Common myeloid progenitor, CD34-positive (primary cell): ENCODE measurements around the gene C6orf120.

Experiments
- CTCF ChIA-PET: fragments of 350-600 bp; sonication (Branson Sonifier 250); formaldehyde crosslinking; loops from one replicate; lab custom pipeline; 2021; ENCODE audit warnings: antibody characterized with exemption; lab: Charles Lee
- POLR2A ChIA-PET: fragments of 350-600 bp; sonication (Branson Sonifier 250); formaldehyde crosslinking; loops from one replicate; lab custom pipeline; 2021; ENCODE audit warnings: antibody characterized with exemption; lab: Charles Lee
- DNase-seq, 3 donors: peaks; one replicate each; pipeline versions ENCODE4 v3.0.0 to v3.0.0-alpha.2; 2013
- H3K27ac ChIP-seq, 2 experiments: 1 replicate in 1 of 2; 2 replicates in 1 of 2; pipeline ENCODE4 v1.7.0; 2013; ENCODE audit warnings: inconsistent platforms in 2 of 2, low read length in 2 of 2, mild to moderate bottlenecking in 2 of 2, low read depth in 1 of 2, moderate library complexity in 1 of 2; ENCODE audit not compliant: severe bottlenecking in 2 of 2, insufficient read depth in 1 of 2, poor library complexity in 1 of 2
- H3K27me3 ChIP-seq, 5 experiments: replicated peaks in 2 of 5; 1 replicate in 3 of 5; 2 replicates in 2 of 5; pipeline versions ENCODE4 v1.6.1 to v1.7.0; 2013; ENCODE audit warnings: low read length in 4 of 5, mild to moderate bottlenecking in 2 of 5, moderate library complexity in 2 of 5, inconsistent platforms in 1 of 5; ENCODE audit not compliant: insufficient read depth in 5 of 5, control insufficient read depth in 4 of 5
- H3K36me3 ChIP-seq, 4 experiments: 1 replicate in 2 of 4; 2 replicates in 2 of 4; pipeline versions ENCODE4 v1.6.1 to v1.7.0; 2013; ENCODE audit warnings: low read length in 3 of 4, control low read depth in 1 of 4, mild to moderate bottlenecking in 1 of 4; ENCODE audit not compliant: control insufficient read depth in 4 of 4, insufficient read depth in 4 of 4
- H3K4me1 ChIP-seq, 4 experiments: 1 replicate in 3 of 4; 2 replicates in 1 of 4; pipeline versions ENCODE4 v1.6.1 to v1.7.1; 2013; ENCODE audit warnings: low read length in 3 of 4, mild to moderate bottlenecking in 3 of 4, control low read depth in 1 of 4, inconsistent platforms in 1 of 4, moderate library complexity in 1 of 4; ENCODE audit not compliant: control insufficient read depth in 4 of 4, insufficient read depth in 4 of 4; ENCODE audit errors: control extremely low read depth in 1 of 4
- H3K4me3 ChIP-seq, 7 experiments: 1 replicate in 4 of 7; 2 replicates in 3 of 7; pipeline versions ENCODE4 v1.5.1 to v1.7.0; 2013; ENCODE audit warnings: mild to moderate bottlenecking in 7 of 7, low read length in 6 of 7, moderate library complexity in 6 of 7, inconsistent platforms in 2 of 7, low read depth in 2 of 7, control low read depth in 1 of 7; ENCODE audit not compliant: insufficient read depth in 4 of 7, control insufficient read depth in 1 of 7; ENCODE audit errors: extremely low read depth in 1 of 7
- H3K9me3 ChIP-seq, 5 experiments: 1 replicate in 4 of 5; 2 replicates in 1 of 5; pipeline versions ENCODE4 v1.6.1 to v1.7.1; 2013; ENCODE audit warnings: low read length in 4 of 5, mild to moderate bottlenecking in 2 of 5, inconsistent platforms in 1 of 5, low read depth in 1 of 5, moderate library complexity in 1 of 5; ENCODE audit not compliant: control insufficient read depth in 4 of 5, insufficient read depth in 2 of 5; ENCODE audit errors: control extremely low read depth in 1 of 5
- WGBS: methylation state at CpG from one replicate; pipeline ENCODE4 v1.1.5; 2013; ENCODE audit not compliant: insufficient coverage; 5-methylcytosine and 5-hydroxymethylcytosine counted together

The C6orf120 gene

DNA sequence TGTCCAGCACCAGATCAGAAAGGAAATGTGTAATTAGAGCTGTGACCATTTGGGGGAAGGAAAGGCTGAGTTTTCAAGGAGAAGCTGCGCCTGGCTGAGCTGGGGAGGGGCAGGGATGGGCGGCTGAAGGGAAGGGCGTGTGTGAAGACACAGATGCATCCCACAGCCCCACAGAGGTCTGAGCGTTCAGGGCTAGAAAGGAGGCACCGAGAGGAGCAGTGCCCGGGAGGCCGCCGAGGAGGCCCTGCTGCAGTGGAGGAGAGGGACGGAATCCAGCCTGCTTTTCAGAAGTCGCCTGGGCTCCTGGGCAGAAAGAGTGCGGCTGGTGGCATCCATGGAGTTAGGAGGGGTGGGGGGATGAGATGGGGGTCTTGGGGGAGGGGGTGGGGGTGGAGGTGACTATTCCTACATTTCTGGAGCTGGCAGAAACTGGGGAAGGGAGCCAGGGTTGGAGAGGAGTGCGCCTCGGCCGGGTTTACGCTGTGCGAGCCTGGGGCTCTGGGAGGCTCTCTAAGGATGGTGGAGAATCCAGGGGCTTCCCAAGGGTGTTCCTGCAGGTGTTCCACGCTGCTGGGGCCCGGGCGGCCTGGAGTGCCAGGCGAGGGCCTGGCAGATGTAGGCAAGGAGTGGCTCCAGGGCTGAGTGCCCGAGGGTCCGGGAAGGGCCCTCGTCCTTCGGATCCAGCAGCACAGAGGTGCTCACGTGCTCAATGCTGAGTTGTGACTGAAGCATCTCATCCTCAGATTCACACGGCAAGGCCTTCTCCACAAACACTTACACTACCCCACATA is 41.9 kb upstream of the C6orf120 start:
- H3K36me3 ChIP-seq, result peaks cover 11 to 69% (median 40%) of the 10 kb centered on the region in 4 experiments
- POLR2A ChIA-PET, result no interaction called here
- CTCF ChIA-PET, result no interaction called here
- peaks cover 0 to 6% (median 3%) of the 10 kb centered on the region in 4 experiments for H3K4me1 ChIP-seq
- DNase-seq, result no peak
- 98% methylated on average over 20 of the region's 26 CpGs for WGBS
- no peaks in the 10 kb centered on the region for H3K9me3 ChIP-seq
- no peaks in the 10 kb centered on the region for H3K27me3 ChIP-seq
- no peak overlapping the region for H3K4me3 ChIP-seq
- H3K27ac ChIP-seq, result no peak overlapping the region

DNA sequence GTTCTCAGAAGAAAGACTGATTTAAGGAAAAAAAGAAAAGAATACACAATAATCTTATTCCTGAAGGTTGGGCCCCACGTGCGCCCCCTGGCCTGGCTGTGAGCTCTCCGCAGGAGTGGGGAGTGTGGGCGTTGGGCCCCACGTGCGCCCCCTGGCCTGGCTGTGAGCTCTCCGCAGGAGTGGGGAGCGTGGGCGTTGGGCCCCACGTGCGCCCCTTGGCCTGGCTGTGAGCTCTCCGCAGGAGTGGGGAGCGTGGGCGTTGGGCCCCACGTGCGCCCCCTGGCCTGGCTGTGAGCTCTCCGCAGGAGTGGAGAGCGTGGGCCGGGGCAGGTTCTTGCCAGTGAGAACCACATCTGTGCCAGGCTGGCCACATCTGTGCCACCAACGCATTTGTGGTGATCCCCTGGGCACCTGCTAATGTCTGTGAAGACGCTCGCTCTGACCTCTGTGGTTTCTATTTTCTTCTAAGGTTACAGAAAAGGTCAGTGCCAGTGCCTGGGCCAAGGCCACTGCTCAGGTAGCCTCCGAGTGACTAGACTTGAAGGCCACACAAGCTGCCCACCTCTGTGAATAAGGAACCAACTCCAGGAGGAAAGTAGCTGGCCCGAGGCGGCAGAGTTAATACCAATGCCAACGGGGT is 41.1 kb upstream of the C6orf120 start:
- ChIA-PET POLR2A (no interaction called here), CTCF (no interaction called here)
- Histone ChIP-seq H3K9me3 (no peaks in the 10 kb centered on the region), H3K36me3 (peaks cover 11 to 72% (median 44%) of the 10 kb centered on the region in 4 experiments), H3K27ac (no peak overlapping the region), H3K27me3 (no peaks in the 10 kb centered on the region), H3K4me1 (no peaks in the 10 kb centered on the region), H3K4me3 (no peak overlapping the region)
- WGBS, result 97% methylated on average over 24 of the region's 26 CpGs
- no peak for DNase-seq

DNA sequence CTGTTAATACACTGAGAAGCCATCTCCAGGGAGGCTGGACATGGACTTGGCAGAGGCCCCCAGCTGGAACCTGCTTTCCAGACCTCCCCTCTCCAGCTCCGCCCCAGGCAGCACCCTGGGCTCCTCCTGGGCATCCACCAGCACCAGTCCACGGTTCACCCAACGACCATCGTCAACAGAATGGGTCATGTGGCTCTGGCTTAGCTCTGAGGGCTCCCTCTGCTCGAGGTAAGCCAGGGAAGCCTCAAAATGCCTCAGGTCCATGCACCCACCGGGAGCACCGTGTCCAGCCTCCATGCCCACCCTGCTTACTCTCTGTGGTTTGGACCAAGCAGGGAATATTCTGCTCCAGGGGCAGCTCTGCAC is 40.6 kb upstream of the C6orf120 start:
- H3K4me1 ChIP-seq, result no peaks in the 10 kb centered on the region
- H3K4me3 ChIP-seq, result no peak overlapping the region
- WGBS, result 95% methylated on average over 7 of the region's 7 CpGs
- H3K36me3 ChIP-seq, result peaks cover 11 to 69% (median 45%) of the 10 kb centered on the region in 4 experiments
- no peak for DNase-seq
- no peaks in the 10 kb centered on the region for H3K9me3 ChIP-seq
- ChIA-PET POLR2A (no interaction called here), CTCF (no interaction called here)
- H3K27me3 ChIP-seq, result no peaks in the 10 kb centered on the region
- H3K27ac ChIP-seq, result no peak overlapping the region

DNA sequence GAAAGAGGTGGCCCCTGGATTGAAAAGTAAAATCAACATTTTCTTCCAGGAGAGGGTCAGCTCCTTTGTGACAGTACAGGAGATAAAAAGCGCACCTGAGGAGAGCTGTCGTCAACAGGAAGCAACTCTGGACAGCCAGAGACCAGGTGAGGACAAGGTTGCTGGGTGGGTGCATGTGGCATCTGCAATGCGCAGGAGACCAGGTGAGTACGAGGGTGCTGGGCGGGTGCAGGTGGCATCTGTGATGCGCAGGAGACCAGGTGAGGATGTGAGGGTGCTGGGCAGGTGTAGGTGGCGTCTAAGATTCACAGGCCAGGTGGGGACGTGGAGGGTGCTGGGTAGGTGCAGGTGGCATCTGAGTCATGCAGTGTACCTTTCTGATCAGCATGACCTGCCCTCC is 38.5 kb upstream of the C6orf120 start:
- CTCF ChIA-PET, result no interaction called here
- 96% methylated on average over 8 of the region's 8 CpGs for WGBS

DNA sequence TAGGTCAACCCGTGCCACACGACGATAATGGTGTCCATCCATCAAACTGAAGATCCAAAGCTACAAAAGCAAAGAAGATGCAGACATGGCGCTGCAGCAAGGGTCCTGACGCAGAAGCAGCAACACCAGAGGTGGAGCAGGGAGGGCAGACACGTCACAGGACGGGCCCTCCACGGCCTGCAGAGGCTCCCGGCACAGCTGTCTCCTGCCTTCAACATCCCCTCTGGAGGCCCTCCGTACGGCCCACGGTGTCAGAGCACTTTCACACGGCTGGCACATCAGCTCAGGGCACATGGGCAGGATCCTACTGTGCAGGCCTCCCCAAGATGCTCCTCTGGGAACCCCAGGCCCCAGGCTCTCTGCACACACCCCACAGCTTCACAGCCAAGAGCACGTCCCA is 37.7 kb upstream of the C6orf120 start:
- no peak for DNase-seq
- Histone ChIP-seq H3K27ac (no peak overlapping the region), H3K4me1 (peaks cover 0 to under 1% (median 0%) of the 10 kb centered on the region in 4 experiments), H3K9me3 (no peaks in the 10 kb centered on the region), H3K4me3 (no peak overlapping the region), H3K27me3 (no peaks in the 10 kb centered on the region), H3K36me3 (peaks cover 11 to 69% (median 47%) of the 10 kb centered on the region in 4 experiments)
- WGBS, result 99% methylated on average over 14 of the region's 14 CpGs
- ChIA-PET CTCF (no interaction called here), POLR2A (no interaction called here)

More for the DNA sequence above, 38.5 kb upstream of the C6orf120 start:
- H3K36me3 ChIP-seq, result peaks cover 11 to 71% (median 49%) of the 10 kb centered on the region in 4 experiments
- no peaks in the 10 kb centered on the region for H3K9me3 ChIP-seq
- POLR2A ChIA-PET, result no interaction called here
- no peak for DNase-seq
- H3K4me3 ChIP-seq, result no peak overlapping the region
- no peaks in the 10 kb centered on the region for H3K27me3 ChIP-seq
- H3K27ac ChIP-seq, result no peak overlapping the region
- H3K4me1 ChIP-seq, result no peaks in the 10 kb centered on the region

DNA sequence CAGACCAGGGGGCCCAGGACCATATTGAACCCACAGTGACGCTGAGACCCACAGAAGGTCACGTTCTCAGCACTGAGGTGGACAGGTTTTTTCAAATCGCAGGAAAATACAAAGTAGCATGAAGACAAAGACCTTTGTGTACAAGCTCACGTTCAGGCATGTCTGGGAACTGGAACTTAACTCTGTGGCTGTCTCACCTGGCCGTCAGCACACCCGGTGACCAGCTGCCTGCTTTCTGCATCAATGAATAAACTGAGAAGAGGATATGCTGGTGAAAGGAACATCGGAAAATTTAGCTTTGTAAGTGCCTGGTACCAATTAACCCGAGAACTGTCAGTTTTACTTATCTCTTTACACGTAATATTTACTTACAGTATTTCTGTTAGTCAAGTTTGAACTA is 36.6 kb upstream of the C6orf120 start:
- Histone ChIP-seq H3K4me1 (peaks cover 0 to 11% (median 6%) of the 10 kb centered on the region in 4 experiments), H3K27ac (no peak overlapping the region), H3K27me3 (no peaks in the 10 kb centered on the region), H3K4me3 (no peak overlapping the region), H3K36me3 (peaks cover 11 to 61% (median 43%) of the 10 kb centered on the region in 4 experiments), H3K9me3 (no peaks in the 10 kb centered on the region)
- no peak for DNase-seq
- ChIA-PET POLR2A (interaction anchor here (0.6 kb wide), 1 partner anchor 52 kb away, joined by 3 read pairs; no protein-coding TSS in a partner anchor), CTCF (interaction anchor here (0.9 kb wide), 1 partner anchor 12 kb away, joined by 4 read pairs; no protein-coding TSS in a partner anchor)
- 89% methylated on average over 7 of the region's 9 CpGs for WGBS

DNA sequence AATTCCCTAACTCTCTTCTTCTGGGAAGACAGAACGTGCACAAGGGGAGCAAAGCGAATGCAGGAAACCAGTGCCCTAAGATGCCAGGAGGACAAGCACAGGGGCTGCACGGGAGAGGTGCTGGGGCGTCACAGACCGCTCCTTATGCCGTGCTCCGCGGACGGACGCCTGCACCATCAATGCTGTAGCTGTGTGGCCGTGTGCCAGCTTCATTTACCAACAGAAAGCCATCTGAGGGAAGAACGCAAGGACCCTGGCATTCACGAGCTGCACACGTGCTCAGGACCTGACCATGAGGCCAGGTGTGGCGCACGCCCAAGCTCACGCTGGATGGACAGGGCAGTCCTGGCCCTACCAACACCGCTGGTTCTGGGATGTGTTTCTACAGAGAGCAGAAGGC is 35.5 kb upstream of the C6orf120 start:
- no peak overlapping the region for H3K4me3 ChIP-seq
- 99% methylated on average over 18 of the region's 18 CpGs for WGBS
- ChIA-PET CTCF (interaction anchor here (0.6 kb wide), 1 partner anchor 18 kb away, joined by 3 read pairs; no protein-coding TSS in a partner anchor), POLR2A (no interaction called here)
- peaks cover 0 to 15% (median 7%) of the 10 kb centered on the region in 4 experiments for H3K4me1 ChIP-seq
- H3K27me3 ChIP-seq, result no peaks in the 10 kb centered on the region
- H3K27ac ChIP-seq, result no peak overlapping the region
- DNase-seq, result no peak
- H3K9me3 ChIP-seq, result no peaks in the 10 kb centered on the region
- H3K36me3 ChIP-seq, result peaks cover 9 to 60% (median 44%) of the 10 kb centered on the region in 4 experiments
